H1 (cell line): ENCODE results near the gene COL8A1. TPM values are rescaled to one million over a fixed set of nuclear protein-coding genes. Genes with fewer than 3 reads are reported as not detected.

ENCODE experiments used
- CTCF ChIA-PET: fragments of 300-600 bp; sonication (Branson Sonifier 250); formaldehyde crosslinking; loops from one replicate; lab custom pipeline; 2021; ENCODE audit not compliant: partially characterized antibody; lab: Charles Lee
- POLR2A ChIA-PET: fragments of 300-600 bp; sonication (Branson Sonifier 250); formaldehyde crosslinking; loops from one replicate; lab custom pipeline; 2021; ENCODE audit warnings: inconsistent platforms; ENCODE audit not compliant: partially characterized antibody; lab: Charles Lee
- DNase-seq, 2 experiments: peaks; one replicate each; pipeline versions ENCODE4 v3.0.0 to v3.0.0-alpha.2; 2010 to 2022; ENCODE audit warnings: low spot score in 2 of 2, low read depth in 1 of 2, mixed read lengths in 1 of 2
- FAIRE-seq: peaks from 2 replicates; lab custom pipeline; 2011; peaks lifted over from hg19 to GRCh38; lab: Jason Lieb, UNC
- H2AFZ ChIP-seq: 2 replicates; pipeline ENCODE4 v1.8.1; 2012; ENCODE audit warnings: low read length, inconsistent platforms
- H2AK5ac ChIP-seq: 2 replicates; pipeline ENCODE4 v1.6.1; 2013; ENCODE audit warnings: low read depth, low read length
- H2BK120ac ChIP-seq: replicated peaks from 2 replicates; pipeline ENCODE3; 2013; ENCODE audit warnings: low read depth, low read length, inconsistent platforms
- H2BK12ac ChIP-seq: 2 replicates; pipeline ENCODE4 v1.6.1; 2013; ENCODE audit warnings: low read depth, low read length
- H2BK15ac ChIP-seq: 2 replicates; pipeline ENCODE4 v1.6.1; 2013; ENCODE audit warnings: low read length
- H2BK20ac ChIP-seq: 2 replicates; pipeline ENCODE4 v1.6.1; 2013; ENCODE audit warnings: low read length
- H2BK5ac ChIP-seq: 2 replicates; pipeline ENCODE4 v1.6.1; 2013; ENCODE audit warnings: low read depth, low read length
- H3K14ac ChIP-seq: 2 replicates; pipeline ENCODE4 v1.6.1; 2013; ENCODE audit warnings: inconsistent platforms; ENCODE audit not compliant: insufficient read length
- H3K18ac ChIP-seq: 2 replicates; pipeline ENCODE4 v1.6.1; 2013; ENCODE audit warnings: low read length; ENCODE audit errors: extremely low read depth
- H3K23ac ChIP-seq: 2 replicates; pipeline ENCODE4 v1.6.1; 2013; ENCODE audit warnings: inconsistent platforms; ENCODE audit not compliant: insufficient read length
- H3K23me2 ChIP-seq: 2 replicates; pipeline ENCODE4 v1.6.1; 2013; ENCODE audit warnings: low read depth, low read length
- H3K27ac ChIP-seq: 2 replicates; pipeline ENCODE4 v1.6.1; 2011; ENCODE audit warnings: low read depth, low read length, inconsistent platforms
- H3K27me3 ChIP-seq, 4 experiments: replicated peaks in 1 of 4; 1 replicate in 1 of 4; 2 replicates in 3 of 4; pipeline versions ENCODE4 v1.6.1 to v1.8.1; 2011 to 2013; ENCODE audit warnings: low read length in 3 of 4, mild to moderate bottlenecking in 3 of 4, inconsistent platforms in 2 of 4, mixed read lengths in 2 of 4, moderate library complexity in 1 of 4; ENCODE audit not compliant: control insufficient read depth in 3 of 4, insufficient read depth in 3 of 4; ENCODE audit errors: extremely low read depth in 1 of 4
- H3K36me3 ChIP-seq, 4 experiments: 2 replicates each; pipeline versions ENCODE4 v1.6.1 to v1.8.1; 2011 to 2013; ENCODE audit warnings: mild to moderate bottlenecking in 4 of 4, low read length in 3 of 4, moderate library complexity in 2 of 4, control low read depth in 1 of 4, inconsistent platforms in 1 of 4; ENCODE audit not compliant: insufficient read depth in 4 of 4, control insufficient read depth in 2 of 4
- H3K4ac ChIP-seq: replicated peaks from 2 replicates; pipeline ENCODE3; 2013; ENCODE audit warnings: low read length, low read depth, mixed read lengths, inconsistent platforms; ENCODE audit not compliant: insufficient read length
- H3K4me1 ChIP-seq, 4 experiments: replicated peaks in 1 of 4; 1 replicate in 1 of 4; 2 replicates in 3 of 4; pipeline versions ENCODE4 v1.6.1 to v1.8.1; 2011 to 2013; ENCODE audit warnings: low read length in 3 of 4, inconsistent platforms in 2 of 4, mixed read lengths in 1 of 4; ENCODE audit not compliant: insufficient read depth in 4 of 4, control insufficient read depth in 3 of 4
- H3K4me2 ChIP-seq, 2 experiments: 2 replicates each; pipeline versions ENCODE4 v1.6.1 to v1.8.1; 2011 to 2013; ENCODE audit warnings: low read depth in 2 of 2, low read length in 2 of 2, control low read depth in 1 of 2, inconsistent platforms in 1 of 2, mild to moderate bottlenecking in 1 of 2; ENCODE audit not compliant: insufficient read depth in 1 of 2
- H3K4me3 ChIP-seq, 4 experiments: fragments of 200-600, 300-600 bp in 1 of 4; sonication (generic), shearing (Covaris generic), sonication (Bioruptor Twin) in 1 of 4; 2 replicates each; pipeline versions ENCODE4 v1.5.1 to v1.8.1; 2011 to 2016; ENCODE audit warnings: low read length in 4 of 4, low read depth in 3 of 4, control low read depth in 2 of 4, inconsistent platforms in 2 of 4, mild to moderate bottlenecking in 2 of 4, mixed read lengths in 1 of 4, moderate library complexity in 1 of 4; ENCODE audit not compliant: insufficient read depth in 2 of 4; ENCODE audit errors: extremely low read depth in 1 of 4
- H3K56ac ChIP-seq: replicated peaks from 2 replicates; pipeline ENCODE3; 2013; ENCODE audit warnings: low read depth, mild to moderate bottlenecking, mixed read lengths, low read length, inconsistent platforms; ENCODE audit not compliant: insufficient read length
- H3K79me1 ChIP-seq: 2 replicates; pipeline ENCODE4 v1.6.1; 2013; ENCODE audit warnings: low read depth, low read length, control low read depth
- H3K79me2 ChIP-seq, 2 experiments: 2 replicates each; pipeline versions ENCODE4 v1.6.1 to v1.8.1; 2012 to 2013; ENCODE audit warnings: low read length in 2 of 2, mild to moderate bottlenecking in 2 of 2, inconsistent platforms in 1 of 2; ENCODE audit not compliant: insufficient read depth in 2 of 2, control insufficient read depth in 1 of 2
- H3K9ac ChIP-seq, 4 experiments: replicated peaks in 1 of 4; 1 replicate in 1 of 4; 2 replicates in 3 of 4; pipeline versions ENCODE4 v1.6.1 to v1.8.1; 2011 to 2013; ENCODE audit warnings: low read depth in 3 of 4, low read length in 3 of 4, control low read depth in 2 of 4, mild to moderate bottlenecking in 2 of 4, moderate library complexity in 2 of 4, inconsistent platforms in 1 of 4; ENCODE audit errors: extremely low read depth in 1 of 4
- H3K9me3 ChIP-seq, 2 experiments: 2 replicates each; pipeline versions ENCODE4 v1.6.1 to v1.8.1; 2012 to 2013; ENCODE audit warnings: mild to moderate bottlenecking in 2 of 2, moderate library complexity in 2 of 2, control low read depth in 1 of 2, inconsistent platforms in 1 of 2, low read depth in 1 of 2, low read length in 1 of 2, mixed read lengths in 1 of 2; ENCODE audit not compliant: insufficient read depth in 2 of 2
- H4K20me1 ChIP-seq, 2 experiments: replicated peaks in 1 of 2; 2 replicates each; pipeline versions ENCODE3 to v1.8.1; 2011 to 2013; ENCODE audit warnings: inconsistent platforms in 2 of 2, low read length in 2 of 2, mild to moderate bottlenecking in 1 of 2; ENCODE audit not compliant: insufficient read depth in 2 of 2, control insufficient read depth in 1 of 2
- H4K5ac ChIP-seq: 2 replicates; pipeline ENCODE4 v1.6.1; 2013; ENCODE audit warnings: low read length, low read depth, mixed read lengths, inconsistent platforms; ENCODE audit not compliant: insufficient read length
- H4K8ac ChIP-seq: 2 replicates; pipeline ENCODE4 v1.8.0; 2013; ENCODE audit warnings: mild to moderate bottlenecking, moderate library complexity, low read length, inconsistent platforms; ENCODE audit not compliant: insufficient read depth; ENCODE audit errors: extremely low read depth
- H4K91ac ChIP-seq: replicated peaks from 2 replicates; pipeline ENCODE3; 2013; ENCODE audit warnings: low read length, mixed read lengths, inconsistent platforms; ENCODE audit not compliant: insufficient read length
- CBX5 ChIP-seq: fragments of 300-800, 300-1000 bp; sonication (generic); IDR thresholded peaks from 2 replicates; pipeline ENCODE4 v1.7.1; 2016; ENCODE audit warnings: antibody characterized with exemption, low read length, low read depth
- SP4 ChIP-seq: IDR thresholded peaks from 2 replicates; pipeline ENCODE4 v1.6.1; 2012; ENCODE audit warnings: low read length, inconsistent platforms
- WGBS, 2 experiments: shearing (Covaris generic) in 1 of 2; methylation state at CpG; one replicate each; pipeline versions ENCODE4 v1.1.6 to v1.1.7; 2013 to 2015; ENCODE audit warnings: low lambda C conversion rate in 2 of 2, mixed read lengths in 2 of 2, inconsistent platforms in 1 of 2, low coverage in 1 of 2, missing lambda C conversion rate in 1 of 2; ENCODE audit not compliant: insufficient replicate concordance in 2 of 2, insufficient coverage in 1 of 2, insufficient read length in 1 of 2; ENCODE audit errors: extremely low coverage in 1 of 2, missing lambda C conversion rate in 1 of 2; 5-methylcytosine and 5-hydroxymethylcytosine counted together
- polyA plus RNA-seq, 7 experiments: library from polyadenylated mRNA; depleted of rRNA in 3 of 7; stranded (reverse) in 5 of 7; unstranded in 2 of 7; fragments of >200 nt in 5 of 7; fragments of 200-250 nt in 2 of 7; gene quantifications; 1 replicate in 5 of 7; 2 replicates in 1 of 7; 4 replicates in 1 of 7; pipeline versions ENCODE4 v1.2.1 to v1.2.3, GENCODE V29; 2011 to 2013; ENCODE audit warnings: missing spikeins in 2 of 7, mixed read lengths in 2 of 7
- total RNA-seq: library from RNA; stranded (reverse); fragmentation: NEBNext Ultra II Directional; extraction: Animal tissue kit (Norgen Biotek cat#: 25700); gene quantifications from 2 replicates; pipeline ENCODE4 v1.2.1, GENCODE V29; 2021

The COL8A1 gene
- total and polyA plus RNA-seq, 2 of the 8 experiments (the other 6 are each of a cell fraction or from before 2014, with no cell fraction given), result 0.21 to 1.2 TPM

DNA sequence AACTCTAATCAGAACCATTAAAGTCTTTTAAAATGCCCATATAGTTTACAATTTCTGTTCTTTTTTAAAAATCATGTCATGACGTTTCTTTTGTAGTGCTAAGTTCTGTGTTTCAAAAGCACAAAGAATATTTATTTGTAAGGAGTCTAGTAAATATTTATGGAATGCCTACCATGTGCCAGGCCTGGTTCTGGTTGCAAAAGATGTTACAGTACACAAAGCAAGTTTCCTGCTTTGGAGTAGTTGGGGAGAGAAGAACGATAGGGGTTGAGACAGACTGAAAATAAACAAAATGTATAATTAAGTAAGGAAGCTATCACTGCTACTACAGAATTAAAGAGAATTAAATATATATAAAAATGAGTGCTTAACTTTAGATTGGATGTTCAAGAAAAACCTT, 92.5 kb downstream of the COL8A1 start:
- Histone ChIP-seq H3K4ac (no peak overlapping the region), H3K4me3 (no peak overlapping the region), H4K91ac (no peak overlapping the region), H2BK20ac (no peak overlapping the region), H4K5ac (no peak overlapping the region), H2AFZ (no peak overlapping the region), H3K14ac (no peak overlapping the region), H2BK5ac (no peak overlapping the region), H4K20me1 (no peaks in the 10 kb centered on the region), H3K4me2 (no peak overlapping the region), H3K79me2 (no peaks in the 10 kb centered on the region), H3K27me3 (no peaks in the 10 kb centered on the region), H3K23me2 (no peaks in the 10 kb centered on the region), H3K18ac (no peak overlapping the region), H3K9ac (no peak overlapping the region), H2AK5ac (no peak overlapping the region), H2BK15ac (no peak overlapping the region), H3K56ac (no peak overlapping the region), H3K4me1 (no peaks in the 10 kb centered on the region), H2BK12ac (no peak overlapping the region), H3K23ac (no peak overlapping the region), H3K79me1 (no peaks in the 10 kb centered on the region), H4K8ac (no peak overlapping the region), H3K9me3 (no peaks in the 10 kb centered on the region), H2BK120ac (no peak overlapping the region), H3K27ac (no peak overlapping the region), H3K36me3 (no peaks in the 10 kb centered on the region)
- TF ChIP-seq SP4, result no peak
- no peak for TF ChIP-seq CBX5
- 83% methylated on average over 2 of the region's 2 CpGs; no CpG with 5 or more reads in 1 of the 2 experiments for WGBS, 2 experiments
- DNase-seq, result no peak
- CTCF ChIA-PET, result interaction anchor here (0.6 to 1.3 kb wide), 2 partner anchors 17 to 23 kb away, joined by 3 read pairs; no protein-coding TSS in a partner anchor
- no peak for FAIRE-seq
- POLR2A ChIA-PET, result no interaction called here
